PFSK-1 (cell line): ENCODE measurements around the gene C5orf63.

Experiments used
- FOXP2 ChIP-seq: optimal IDR thresholded peaks from 2 replicates; pipeline ENCODE3; 2011; ENCODE audit warnings: borderline replicate concordance, control low read depth, inconsistent platforms; ENCODE audit not compliant: insufficient read depth; ENCODE audit errors: extremely low read length, extremely low read depth
- POLR2AphosphoS5 ChIP-seq: IDR thresholded peaks from 2 replicates; pipeline ENCODE4 v1.6.1; 2012; ENCODE audit warnings: low read depth, mild to moderate bottlenecking, control low read depth, low read length, moderate library complexity
- SIN3A ChIP-seq: IDR thresholded peaks from 2 replicates; pipeline ENCODE4 v1.6.1; 2012; ENCODE audit warnings: mild to moderate bottlenecking, low read length, moderate library complexity, borderline replicate concordance; ENCODE audit not compliant: insufficient read depth
- TAF1 ChIP-seq: IDR thresholded peaks from 2 replicates; pipeline ENCODE4 v1.6.1; 2012; ENCODE audit warnings: low read length, control low read depth, borderline replicate concordance; ENCODE audit not compliant: insufficient read depth
- TF ChIP-seq, protein P1 (sequence below), 2 experiments: IDR thresholded peaks; 2 replicates each; pipeline versions ENCODE4 v1.6.1 to v1.8.0; 2011 to 2012; ENCODE audit warnings: low read depth in 2 of 2, low read length in 2 of 2, control low read depth in 1 of 2, inconsistent platforms in 1 of 2, mild to moderate bottlenecking in 1 of 2, moderate library complexity in 1 of 2; ENCODE audit not compliant: insufficient read depth in 1 of 2

C5orf63 gene

DNA sequence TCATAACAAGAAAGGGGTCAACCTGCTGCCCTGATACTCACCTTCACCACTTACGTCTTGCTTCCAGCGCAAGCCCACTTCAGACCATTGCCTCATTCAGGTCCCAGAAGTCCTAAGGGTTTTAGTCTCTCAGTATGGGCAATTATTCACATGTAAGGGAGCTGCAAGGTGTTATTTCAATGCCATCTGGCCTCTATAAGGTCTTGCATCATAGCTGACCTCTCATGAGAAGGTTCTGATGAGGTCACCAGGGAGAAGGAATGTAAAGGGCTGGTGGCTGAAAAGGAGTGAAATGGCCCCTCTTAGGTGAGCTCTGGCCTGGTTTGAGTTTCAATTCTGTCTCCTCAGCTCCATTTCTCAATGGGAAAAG is 41.5 kb downstream of the C5orf63 start:
- TF ChIP-seq FOXP2 (no peak), TAF1 (no peak), SIN3A (no peak), POLR2AphosphoS5 (no peak)
- TF ChIP-seq, protein P1, sequence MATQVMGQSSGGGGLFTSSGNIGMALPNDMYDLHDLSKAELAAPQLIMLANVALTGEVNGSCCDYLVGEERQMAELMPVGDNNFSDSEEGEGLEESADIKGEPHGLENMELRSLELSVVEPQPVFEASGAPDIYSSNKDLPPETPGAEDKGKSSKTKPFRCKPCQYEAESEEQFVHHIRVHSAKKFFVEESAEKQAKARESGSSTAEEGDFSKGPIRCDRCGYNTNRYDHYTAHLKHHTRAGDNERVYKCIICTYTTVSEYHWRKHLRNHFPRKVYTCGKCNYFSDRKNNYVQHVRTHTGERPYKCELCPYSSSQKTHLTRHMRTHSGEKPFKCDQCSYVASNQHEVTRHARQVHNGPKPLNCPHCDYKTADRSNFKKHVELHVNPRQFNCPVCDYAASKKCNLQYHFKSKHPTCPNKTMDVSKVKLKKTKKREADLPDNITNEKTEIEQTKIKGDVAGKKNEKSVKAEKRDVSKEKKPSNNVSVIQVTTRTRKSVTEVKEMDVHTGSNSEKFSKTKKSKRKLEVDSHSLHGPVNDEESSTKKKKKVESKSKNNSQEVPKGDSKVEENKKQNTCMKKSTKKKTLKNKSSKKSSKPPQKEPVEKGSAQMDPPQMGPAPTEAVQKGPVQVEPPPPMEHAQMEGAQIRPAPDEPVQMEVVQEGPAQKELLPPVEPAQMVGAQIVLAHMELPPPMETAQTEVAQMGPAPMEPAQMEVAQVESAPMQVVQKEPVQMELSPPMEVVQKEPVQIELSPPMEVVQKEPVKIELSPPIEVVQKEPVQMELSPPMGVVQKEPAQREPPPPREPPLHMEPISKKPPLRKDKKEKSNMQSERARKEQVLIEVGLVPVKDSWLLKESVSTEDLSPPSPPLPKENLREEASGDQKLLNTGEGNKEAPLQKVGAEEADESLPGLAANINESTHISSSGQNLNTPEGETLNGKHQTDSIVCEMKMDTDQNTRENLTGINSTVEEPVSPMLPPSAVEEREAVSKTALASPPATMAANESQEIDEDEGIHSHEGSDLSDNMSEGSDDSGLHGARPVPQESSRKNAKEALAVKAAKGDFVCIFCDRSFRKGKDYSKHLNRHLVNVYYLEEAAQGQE (IDR thresholded peaks at IDR 0.05; ENCODE audit: insufficient read depth in 1 of 2, low read depth in 2 of 2, low read length in 2 of 2) = no peak

- TF ChIP-seq FOXP2 = no peak
- TF ChIP-seq SIN3A = no peak
- TF ChIP-seq TAF1 = no peak
- TF ChIP-seq, protein P1 (IDR thresholded peaks at IDR 0.05; ENCODE audit: insufficient read depth in 1 of 2, low read depth in 2 of 2, low read length in 2 of 2) = no peak
- no peak for TF ChIP-seq POLR2AphosphoS5
Measured at GRCh38 chr5:127031147-127031862, 42.0 kb downstream of the C5orf63 start.

DNA sequence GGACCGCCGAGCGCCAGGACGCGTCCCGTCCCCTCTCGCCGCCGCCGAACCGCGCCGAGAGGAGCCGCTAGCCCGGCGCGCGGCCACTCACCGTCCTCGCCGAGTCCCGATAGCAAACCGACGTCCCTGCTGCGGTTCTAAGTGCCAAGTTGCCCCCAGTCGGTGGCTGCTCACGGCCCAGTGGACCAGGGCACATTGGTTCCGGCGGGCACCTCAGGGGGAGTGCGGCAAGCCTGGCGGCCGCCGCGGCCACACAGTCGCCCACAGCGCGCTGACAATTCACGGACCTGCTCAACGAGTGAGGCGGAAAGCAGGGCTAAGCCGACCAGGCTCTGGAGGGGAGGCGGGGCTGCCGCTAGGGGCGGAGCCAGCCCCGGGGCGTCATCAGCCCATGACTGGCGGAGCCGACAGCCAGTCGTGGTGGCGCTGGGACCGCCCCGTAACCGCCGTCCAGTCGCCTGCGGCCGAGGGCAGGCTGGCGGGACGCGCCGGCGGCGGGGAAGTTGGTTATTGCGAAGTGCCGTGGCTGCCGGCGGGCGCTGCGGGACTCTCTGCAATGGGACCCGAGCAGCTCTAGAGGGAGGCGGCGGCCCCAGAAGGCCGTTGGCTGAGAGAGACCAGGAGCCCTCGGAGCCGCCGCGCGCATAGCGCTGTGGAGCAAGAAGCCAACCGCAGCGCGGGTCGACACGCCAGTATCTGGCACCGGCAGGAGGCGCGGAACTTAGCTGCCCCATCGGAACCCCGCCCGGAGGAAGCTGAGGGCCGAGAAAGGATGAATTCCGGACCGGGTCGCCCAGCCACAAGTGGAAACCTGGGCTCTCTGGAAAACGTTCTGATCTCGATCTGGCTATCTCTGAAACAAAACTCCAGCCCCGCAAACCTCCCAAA is 42.8 kb downstream of the C5orf63 start, which contains the start of gene MARCHF3:
Gene MARCHF3 (minus strand): TSS at position 300 of the 888 bp plus-strand sequence. CDS start 112,387 bp downstream, outside the sequence.
- TF ChIP-seq, protein P1 (IDR thresholded peaks at IDR 0.05; ENCODE audit: insufficient read depth in 1 of 2, low read depth in 2 of 2, low read length in 2 of 2) = 0 out of 4 replicates have a peak, but pooled peaks have one; percentile 5 to 20
- no peak for TF ChIP-seq SIN3A
- peak; percentile 82; the same call in 1 of the 2 replicates for TF ChIP-seq TAF1
- peak; percentile 92 for TF ChIP-seq POLR2AphosphoS5
- TF ChIP-seq FOXP2 = peak; percentile 22

DNA sequence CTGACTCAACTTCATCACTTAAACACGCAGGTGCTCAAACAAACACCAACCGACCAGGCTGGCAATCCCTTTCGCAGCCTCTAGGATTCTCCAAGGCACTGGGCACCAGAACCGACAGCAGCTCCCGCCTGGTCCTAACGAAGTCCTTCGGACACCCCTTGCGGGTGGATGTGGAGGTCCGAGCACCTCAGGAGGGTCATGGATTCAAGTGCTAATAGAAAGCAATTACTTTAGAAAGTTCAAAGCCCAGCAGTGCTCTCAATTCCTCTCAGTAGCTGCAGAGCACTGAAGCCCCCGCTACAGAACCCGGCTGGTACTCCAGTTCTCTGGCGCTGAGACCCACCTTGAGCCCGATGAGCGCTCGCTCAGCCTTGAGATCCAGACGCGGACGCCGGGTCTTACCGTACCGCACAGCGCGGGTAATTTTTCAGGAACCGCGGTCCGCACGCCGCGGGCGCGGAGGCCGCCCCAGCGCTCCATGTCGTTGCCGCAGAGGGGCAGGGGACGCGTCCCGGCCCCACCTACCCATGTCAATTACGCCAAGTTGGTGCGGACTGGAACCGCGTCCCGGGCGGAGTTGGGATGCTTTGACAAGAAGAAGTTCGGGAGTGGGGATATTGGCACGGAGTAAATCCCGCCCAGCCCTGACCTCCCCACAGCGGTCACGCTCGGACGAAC is 43.6 kb downstream of the C5orf63 start:
- TF ChIP-seq SIN3A = no peak
- no peak for TF ChIP-seq FOXP2
- TF ChIP-seq TAF1 = no peak
- no peak for TF ChIP-seq POLR2AphosphoS5
- TF ChIP-seq, protein P1 (IDR thresholded peaks at IDR 0.05; ENCODE audit: insufficient read depth in 1 of 2, low read depth in 2 of 2, low read length in 2 of 2) = no peak
